Neural cell (in vitro differentiated cells): Measurements from ENCODE around the gene STXBP4. TPM values are rescaled to one million over a fixed set of nuclear protein-coding genes. Genes with fewer than 3 reads are reported as not detected.

Source experiments
- H2AFZ ChIP-seq: fragments of 200-600, 300-800 bp; sonication (generic), shearing (Covaris generic); 2 replicates; pipeline ENCODE4 v1.6.0; 2014; ENCODE audit warnings: low read depth, mild to moderate bottlenecking, antibody characterized with exemption, low read length, moderate library complexity
- H3F3A ChIP-seq: fragments of 200-600 bp; shearing (Covaris generic); 2 replicates; pipeline ENCODE4 v1.6.1; 2016; ENCODE audit warnings: mild to moderate bottlenecking, moderate library complexity, mixed read lengths, antibody characterized with exemption, low read length; ENCODE audit not compliant: insufficient read depth, poor library complexity, severe bottlenecking
- H3K27ac ChIP-seq: fragments of 200-600, 300-800 bp; sonication (generic), shearing (Covaris generic); 2 replicates; pipeline ENCODE4 v1.5.1; 2014; ENCODE audit warnings: mild to moderate bottlenecking, low read length, moderate library complexity
- H3K27me3 ChIP-seq: fragments of 300-800, 200-600 bp; sonication (generic), shearing (Covaris generic); 2 replicates; pipeline ENCODE4 v1.6.0; 2014; ENCODE audit warnings: mild to moderate bottlenecking, low read depth, low read length, moderate library complexity; ENCODE audit not compliant: insufficient read depth
- H3K36me3 ChIP-seq: fragments of 300-800, 200-600 bp; sonication (generic), shearing (Covaris generic); 2 replicates; pipeline ENCODE4 v1.5.1; 2014; ENCODE audit warnings: mild to moderate bottlenecking, antibody characterized with exemption, low read length, moderate library complexity; ENCODE audit not compliant: insufficient read depth
- H3K4me2 ChIP-seq: fragments of 300-800, 200-600 bp; sonication (generic), shearing (Covaris generic); 2 replicates; pipeline ENCODE4 v1.6.0; 2014; ENCODE audit warnings: mild to moderate bottlenecking, low read length
- H3K4me3 ChIP-seq: fragments of 300-800, 200-600 bp; sonication (generic), shearing (Covaris generic); 2 replicates; pipeline ENCODE4 v1.5.1; 2014; ENCODE audit warnings: mild to moderate bottlenecking, low read length, moderate library complexity
- H3K79me2 ChIP-seq: fragments of 200-600 bp; shearing (Covaris generic); replicated peaks from 2 replicates; pipeline ENCODE4 v1.6.0; 2014; ENCODE audit warnings: mild to moderate bottlenecking, low read length, moderate library complexity; ENCODE audit not compliant: insufficient read depth
- H3K9ac ChIP-seq: fragments of 300-800, 200-600 bp; sonication (generic), shearing (Covaris generic); 2 replicates; pipeline ENCODE4 v1.6.1; 2016; ENCODE audit warnings: mild to moderate bottlenecking, low read length, mixed read lengths
- H3K9me2 ChIP-seq: fragments of 200-600 bp; shearing (Covaris generic); 2 replicates; pipeline ENCODE4 v1.6.1; 2016; ENCODE audit warnings: mild to moderate bottlenecking, low read length, mixed read lengths; ENCODE audit not compliant: insufficient read depth
- H3K9me3 ChIP-seq: fragments of 200-600, 300-800 bp; sonication (generic), shearing (Covaris generic); 2 replicates; pipeline ENCODE4 v1.6.1; 2016; ENCODE audit warnings: mild to moderate bottlenecking, mixed run types, low read length, moderate library complexity, mixed read lengths
- H4K20me1 ChIP-seq: fragments of 200-600 bp; shearing (Covaris generic); 2 replicates; pipeline ENCODE4 v1.6.1; 2016; ENCODE audit warnings: mild to moderate bottlenecking, mixed run types; ENCODE audit not compliant: insufficient read depth
- EP300 ChIP-seq: fragments of 450-650 bp; conservative IDR thresholded peaks from 2 replicates; pipeline ENCODE4 v1.6.1; 2014; ENCODE audit warnings: antibody characterized with exemption, mild to moderate bottlenecking, moderate library complexity; ENCODE audit not compliant: poor library complexity, severe bottlenecking
- EZH2 ChIP-seq: fragments of 200-600, 300-800 bp; shearing (Covaris generic), sonication (generic); IDR thresholded peaks from 2 replicates; pipeline ENCODE4 v1.6.1; 2014; ENCODE audit warnings: antibody characterized with exemption, low read length, borderline replicate concordance, mild to moderate bottlenecking; ENCODE audit not compliant: insufficient read depth, poor library complexity, severe bottlenecking
- MXI1 ChIP-seq: fragments of 450-650 bp; conservative IDR thresholded peaks from 2 replicates; pipeline ENCODE4 v1.6.1; 2014; ENCODE audit warnings: antibody characterized with exemption, mild to moderate bottlenecking; ENCODE audit not compliant: poor library complexity, severe bottlenecking
- POLR2AphosphoS5 ChIP-seq: IDR thresholded peaks from 2 replicates; pipeline ENCODE4 v1.6.1; 2012
- RAD21 ChIP-seq: fragments of 450-650 bp; conservative IDR thresholded peaks from 2 replicates; pipeline ENCODE4 v1.6.1; 2014; ENCODE audit warnings: antibody characterized with exemption, mild to moderate bottlenecking, moderate library complexity
- REST ChIP-seq: IDR thresholded peaks from 2 replicates; pipeline ENCODE4 v1.6.1; 2012; ENCODE audit warnings: borderline replicate concordance
- SMC3 ChIP-seq: fragments of 450-650 bp; conservative IDR thresholded peaks from 2 replicates; pipeline ENCODE4 v1.6.1; 2014; ENCODE audit warnings: antibody characterized with exemption, mild to moderate bottlenecking, moderate library complexity; ENCODE audit not compliant: poor library complexity
- TAF1 ChIP-seq: IDR thresholded peaks from 2 replicates; pipeline ENCODE4 v1.6.1; 2012; ENCODE audit warnings: low read depth
- polyA plus RNA-seq: library from polyadenylated mRNA; depleted of rRNA; stranded (reverse); fragments of >200 nt; gene quantifications from 2 replicates; pipeline ENCODE4 v1.2.3, GENCODE V29; 2014
- TF ChIP-seq, protein P1 (sequence below): fragments of 450-650 bp; IDR thresholded peaks from 2 replicates; pipeline ENCODE4 v1.5.1; 2014; ENCODE audit warnings: antibody characterized with exemption, mild to moderate bottlenecking, moderate library complexity; ENCODE audit not compliant: poor library complexity, severe bottlenecking

Gene STXBP4
- polyA plus RNA-seq, 1 donor from 2014 or later = 8.1 TPM

- H3K36me3 ChIP-seq = no peaks in the 10 kb centered on the region
- no peak overlapping the region for H3K27ac ChIP-seq
- no peaks in the 10 kb centered on the region for H4K20me1 ChIP-seq
- H2AFZ ChIP-seq = no peak overlapping the region
- no peak overlapping the region for H3K4me2 ChIP-seq
- no peaks in the 10 kb centered on the region for H3K9me3 ChIP-seq
- no peak overlapping the region for H3K9ac ChIP-seq
- no peaks in the 10 kb centered on the region for H3K9me2 ChIP-seq
- no peaks in the 10 kb centered on the region for H3K79me2 ChIP-seq
- no peaks in the 10 kb centered on the region for H3K27me3 ChIP-seq
- no peaks in the 10 kb centered on the region for H3F3A ChIP-seq
- TF ChIP-seq RAD21 (no peak), SMC3 (no peak), MXI1 (no peak), EZH2 (no peak), POLR2AphosphoS5 (no peak)
- TF ChIP-seq, protein P1, sequence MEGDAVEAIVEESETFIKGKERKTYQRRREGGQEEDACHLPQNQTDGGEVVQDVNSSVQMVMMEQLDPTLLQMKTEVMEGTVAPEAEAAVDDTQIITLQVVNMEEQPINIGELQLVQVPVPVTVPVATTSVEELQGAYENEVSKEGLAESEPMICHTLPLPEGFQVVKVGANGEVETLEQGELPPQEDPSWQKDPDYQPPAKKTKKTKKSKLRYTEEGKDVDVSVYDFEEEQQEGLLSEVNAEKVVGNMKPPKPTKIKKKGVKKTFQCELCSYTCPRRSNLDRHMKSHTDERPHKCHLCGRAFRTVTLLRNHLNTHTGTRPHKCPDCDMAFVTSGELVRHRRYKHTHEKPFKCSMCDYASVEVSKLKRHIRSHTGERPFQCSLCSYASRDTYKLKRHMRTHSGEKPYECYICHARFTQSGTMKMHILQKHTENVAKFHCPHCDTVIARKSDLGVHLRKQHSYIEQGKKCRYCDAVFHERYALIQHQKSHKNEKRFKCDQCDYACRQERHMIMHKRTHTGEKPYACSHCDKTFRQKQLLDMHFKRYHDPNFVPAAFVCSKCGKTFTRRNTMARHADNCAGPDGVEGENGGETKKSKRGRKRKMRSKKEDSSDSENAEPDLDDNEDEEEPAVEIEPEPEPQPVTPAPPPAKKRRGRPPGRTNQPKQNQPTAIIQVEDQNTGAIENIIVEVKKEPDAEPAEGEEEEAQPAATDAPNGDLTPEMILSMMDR = no peak
- no peak overlapping the region for H3K4me3 ChIP-seq
Measured at GRCh38 chr17:54947396-54947795, 21.2 kb upstream of the STXBP4 start.

DNA sequence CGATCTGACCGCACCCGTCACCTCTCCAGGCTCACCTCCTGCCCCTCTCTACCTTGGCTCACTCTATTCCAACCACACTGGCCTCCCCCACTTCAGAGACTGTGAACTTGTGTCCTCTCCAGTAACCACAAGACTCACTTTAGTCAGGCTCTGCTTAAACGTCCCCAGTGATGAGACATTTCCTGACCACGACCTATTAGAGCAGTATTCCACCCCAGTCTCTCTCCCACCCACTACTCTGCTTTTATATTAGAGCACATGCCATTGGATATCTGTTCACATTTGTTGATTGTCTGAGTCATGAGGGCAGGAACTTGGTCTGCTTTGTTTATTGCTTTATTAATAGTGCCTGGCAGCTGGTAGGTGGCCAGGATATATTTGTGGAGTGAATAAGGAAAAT, 20.2 kb upstream of the STXBP4 start:
- no peaks in the 10 kb centered on the region for H3K9me2 ChIP-seq
- H4K20me1 ChIP-seq = no peaks in the 10 kb centered on the region
- no peaks in the 10 kb centered on the region for H3K79me2 ChIP-seq
- H3F3A ChIP-seq = no peaks in the 10 kb centered on the region
- TF ChIP-seq MXI1 (no peak), SMC3 (no peak), EP300 (no peak), TAF1 (no peak), REST (no peak), POLR2AphosphoS5 (no peak), RAD21 (no peak), EZH2 (no peak)
- TF ChIP-seq, protein P1 = no peak
- H3K27me3 ChIP-seq = no peaks in the 10 kb centered on the region
- H3K9me3 ChIP-seq = no peaks in the 10 kb centered on the region
- no peak overlapping the region for H3K9ac ChIP-seq
- no peak overlapping the region for H2AFZ ChIP-seq
- no peaks in the 10 kb centered on the region for H3K36me3 ChIP-seq
- H3K27ac ChIP-seq = no peak overlapping the region
- H3K4me3 ChIP-seq = no peak overlapping the region
- H3K4me2 ChIP-seq = no peak overlapping the region
